Calu3 (cell line): Measurements from ENCODE around the gene HIVEP3. TPM values are rescaled to one million over a fixed set of nuclear protein-coding genes. Genes with fewer than 3 reads are reported as not detected.
A peak's percentile ranks its signal among the peaks of the same experiment; 100 is the strongest.

Source experiments
- BruUV-seq: library from RNA; stranded (reverse); fragments of 400-500 nt; replicated peaks from 2 replicates; lab custom pipeline; 2021; lab: Mats Ljungman, UMichigan
- CTCF ChIA-PET: fragments of 300-600 bp; sonication (Branson Sonifier 250); formaldehyde crosslinking; loops from one replicate; lab custom pipeline; 2022; ENCODE audit warnings: antibody characterized with exemption; lab: Charles Lee
- DNase-seq: peaks from one replicate; pipeline ENCODE4 v3.0.0; 2022
- H3K27ac Mint-ChIP-seq: one replicate; pipeline ENCODE4 v1.8.0; 2022; ENCODE audit warnings: mixed read lengths; ENCODE audit not compliant: unreplicated experiment
- H3K27me3 Mint-ChIP-seq: one replicate; pipeline ENCODE4 v1.8.0; 2022; ENCODE audit warnings: mixed read lengths; ENCODE audit not compliant: unreplicated experiment
- H3K36me3 Mint-ChIP-seq: one replicate; pipeline ENCODE4 v1.8.0; 2022; ENCODE audit warnings: mild to moderate bottlenecking, moderate library complexity, mixed read lengths; ENCODE audit not compliant: insufficient read depth, unreplicated experiment
- H3K4me1 Mint-ChIP-seq: one replicate; pipeline ENCODE4 v1.8.0; 2022; ENCODE audit warnings: mild to moderate bottlenecking, low read depth, mixed read lengths; ENCODE audit not compliant: unreplicated experiment
- H3K4me3 Mint-ChIP-seq: one replicate; pipeline ENCODE4 v1.8.0; 2022; ENCODE audit warnings: mild to moderate bottlenecking, low read depth, moderate library complexity, mixed read lengths; ENCODE audit not compliant: unreplicated experiment
- H3K9me3 Mint-ChIP-seq: one replicate; pipeline ENCODE4 v1.8.0; 2022; ENCODE audit warnings: low read depth, mixed read lengths; ENCODE audit not compliant: unreplicated experiment
- CTCF ChIP-seq: fragments of 200-600 bp; IDR thresholded peaks from one replicate; pipeline ENCODE4 v1.8.0; 2022; ENCODE audit warnings: antibody characterized with exemption; ENCODE audit not compliant: unreplicated experiment
- intact Hi-C: fragments of 100-400 bp; cut with micrococcal nuclease; formaldehyde crosslinking; loops from one replicate; pipeline ENCODE4 v1.10.0; 2022; ENCODE audit not compliant: unreplicated experiment
- total RNA-seq: library from RNA; stranded (reverse); gene quantifications from 2 replicates; pipeline ENCODE4 v1.2.3, GENCODE V29; 2022

HIVEP3 gene
- total RNA-seq, 1 experiment from 2014 or later = 9.0 TPM

GRCh38 chr1:41670217-41670957 is 248.3 kb downstream of the HIVEP3 start:
- peaks cover 19% of the 10 kb centered on the region for H3K27me3 Mint-ChIP-seq
- peaks cover 6% of the 10 kb centered on the region for H3K36me3 Mint-ChIP-seq
- BruUV-seq = no TSS peak
- H3K4me1 Mint-ChIP-seq = peaks cover 73% of the 10 kb centered on the region
- no peak for TF ChIP-seq CTCF
- no peak overlapping the region for H3K27ac Mint-ChIP-seq
- no peak overlapping the region for H3K4me3 Mint-ChIP-seq
- intact Hi-C loops = no loop called here
- no peaks in the 10 kb centered on the region for H3K9me3 Mint-ChIP-seq
- DNase-seq = no peak
- CTCF ChIA-PET = interaction anchor here (1.2 kb wide), 1 partner anchor 11 kb away, joined by 4 read pairs; no protein-coding TSS in a partner anchor

GRCh38 chr1:41668967-41669366 is 249.8 kb downstream of the HIVEP3 start:
- Mint-ChIP-seq H3K27ac (no peak overlapping the region), H3K27me3 (peaks cover 5% of the 10 kb centered on the region), H3K4me1 (peaks cover 79% of the 10 kb centered on the region), H3K4me3 (no peak overlapping the region), H3K36me3 (peaks cover 6% of the 10 kb centered on the region), H3K9me3 (no peaks in the 10 kb centered on the region)
- BruUV-seq = no TSS peak
- TF ChIP-seq CTCF = no peak
- no peak for DNase-seq
- intact Hi-C loops = no loop called here
- CTCF ChIA-PET = interaction anchor here (0.5 kb wide), 1 partner anchor 964 kb away, joined by 3 read pairs; no protein-coding TSS in a partner anchor

- H3K27ac Mint-ChIP-seq = no peak overlapping the region
- TF ChIP-seq CTCF = no peak
- H3K4me1 Mint-ChIP-seq = peaks cover 74% of the 10 kb centered on the region
Observed at GRCh38 chr1:41668054-41668660, 250.6 kb downstream of the HIVEP3 start.

GRCh38 chr1:41666981-41667631 is 251.6 kb downstream of the HIVEP3 start:
- no peak overlapping the region for H3K27ac Mint-ChIP-seq
- intact Hi-C loops = no loop called here
- peaks cover 7% of the 10 kb centered on the region for H3K36me3 Mint-ChIP-seq
- H3K9me3 Mint-ChIP-seq = no peaks in the 10 kb centered on the region
- DNase-seq = peak; percentile 50
- H3K4me3 Mint-ChIP-seq = no peak overlapping the region
- BruUV-seq = no TSS peak
- H3K27me3 Mint-ChIP-seq = no peaks in the 10 kb centered on the region
- CTCF ChIA-PET = interaction anchor here (0.6 kb wide), 1 partner anchor 1063 kb away, joined by 5 read pairs; no protein-coding TSS in a partner anchor
- peaks cover 64% of the 10 kb centered on the region for H3K4me1 Mint-ChIP-seq
- TF ChIP-seq CTCF = no peak

More at GRCh38 chr1:41668054-41668660, 250.6 kb downstream of the HIVEP3 start:
- peaks cover 6% of the 10 kb centered on the region for H3K36me3 Mint-ChIP-seq
- no peak overlapping the region for H3K4me3 Mint-ChIP-seq
- no peak for DNase-seq
- BruUV-seq = no TSS peak
- H3K9me3 Mint-ChIP-seq = no peaks in the 10 kb centered on the region
- CTCF ChIA-PET = no interaction called here
- intact Hi-C loops = no loop called here
- H3K27me3 Mint-ChIP-seq = no peaks in the 10 kb centered on the region
